Measurements from ENCODE around the gene GAS7.

GRCh38 chr17:9925457-9925856 lies 272.9 kb downstream of the GAS7 start:
- TF ChIP-seq NKX3-1 (CRISPR knock-in tag; IDR thresholded peaks at IDR 0.05) = no peak
- no peak for TF ChIP-seq POLR2A (IDR thresholded peaks at IDR 0.05; ENCODE audit: insufficient read depth in 1 of 2, low read depth in 2 of 2, low read length in 2 of 2)
- no peak for TF ChIP-seq CTCF (CRISPR knock-in tag; IDR thresholded peaks at IDR 0.05)
- TF ChIP-seq ZBTB20 (CRISPR knock-in tag; IDR thresholded peaks at IDR 0.05; ENCODE audit: borderline replicate concordance, low read depth) = no peak
- no peak for TF ChIP-seq STAG1 (CRISPR knock-in tag; IDR thresholded peaks at IDR 0.05)
- no peak for TF ChIP-seq RXRA (CRISPR knock-in tag; IDR thresholded peaks at IDR 0.05)
- TF ChIP-seq CBX1 (IDR thresholded peaks at IDR 0.05; ENCODE audit: low read depth) = no peak
- TF ChIP-seq IRF2 (CRISPR knock-in tag; IDR thresholded peaks at IDR 0.05) = no peak
- TF ChIP-seq MAX (IDR thresholded peaks at IDR 0.05) = no peak
- TF ChIP-seq EP300 (IDR thresholded peaks at IDR 0.05; ENCODE audit: low read depth in 2 of 2, low read length in 2 of 2) = no peak
- no peak for TF ChIP-seq EP300 (CRISPR knock-in tag; IDR thresholded peaks at IDR 0.05; ENCODE audit: borderline replicate concordance)
- TF ChIP-seq SETDB1 (CRISPR knock-in tag; IDR thresholded peaks at IDR 0.05; ENCODE audit: borderline replicate concordance) = no peak
- no peak for TF ChIP-seq MLX (CRISPR knock-in tag; IDR thresholded peaks at IDR 0.05)
- no peak for TF ChIP-seq ZNF280D (CRISPR knock-in tag; IDR thresholded peaks at IDR 0.05)
- TF ChIP-seq RBFOX2 (IDR thresholded peaks at IDR 0.05; ENCODE audit: low read depth, low read length) = no peak
